Subcutaneous adipose tissue (tissue), 4 donors: ENCODE measurements around the gene LBH. TPM values are rescaled to one million over a fixed set of nuclear protein-coding genes. Genes with fewer than 3 reads are reported as not detected.

ENCODE experiments used
- total RNA-seq, 4 donors: library from RNA; depleted of rRNA; stranded (reverse); fragments of >200 nt; gene quantifications; one replicate each; pipeline ENCODE4 v1.1.0, GENCODE V29; 2016
- TF ChIP-seq, protein P1 (sequence below): fragments of 450-650 bp; IDR thresholded peaks from one replicate; pipeline ENCODE4 v1.5.1; 2016; ENCODE audit warnings: low read depth, mild to moderate bottlenecking, control low read depth, antibody characterized with exemption, moderate library complexity

LBH gene
- total RNA-seq, 4 donors from 2014 or later, result 11.7 to 16.3 (median 12.5) TPM

- TF ChIP-seq, protein P1, sequence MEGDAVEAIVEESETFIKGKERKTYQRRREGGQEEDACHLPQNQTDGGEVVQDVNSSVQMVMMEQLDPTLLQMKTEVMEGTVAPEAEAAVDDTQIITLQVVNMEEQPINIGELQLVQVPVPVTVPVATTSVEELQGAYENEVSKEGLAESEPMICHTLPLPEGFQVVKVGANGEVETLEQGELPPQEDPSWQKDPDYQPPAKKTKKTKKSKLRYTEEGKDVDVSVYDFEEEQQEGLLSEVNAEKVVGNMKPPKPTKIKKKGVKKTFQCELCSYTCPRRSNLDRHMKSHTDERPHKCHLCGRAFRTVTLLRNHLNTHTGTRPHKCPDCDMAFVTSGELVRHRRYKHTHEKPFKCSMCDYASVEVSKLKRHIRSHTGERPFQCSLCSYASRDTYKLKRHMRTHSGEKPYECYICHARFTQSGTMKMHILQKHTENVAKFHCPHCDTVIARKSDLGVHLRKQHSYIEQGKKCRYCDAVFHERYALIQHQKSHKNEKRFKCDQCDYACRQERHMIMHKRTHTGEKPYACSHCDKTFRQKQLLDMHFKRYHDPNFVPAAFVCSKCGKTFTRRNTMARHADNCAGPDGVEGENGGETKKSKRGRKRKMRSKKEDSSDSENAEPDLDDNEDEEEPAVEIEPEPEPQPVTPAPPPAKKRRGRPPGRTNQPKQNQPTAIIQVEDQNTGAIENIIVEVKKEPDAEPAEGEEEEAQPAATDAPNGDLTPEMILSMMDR, result no peak
Measured at GRCh38 chr2:30273574-30273929, 42.2 kb downstream of the LBH start.

- TF ChIP-seq, protein P1, result no peak
Measured at GRCh38 chr2:30275256-30275655, 43.9 kb downstream of the LBH start.

- TF ChIP-seq, protein P1, result no peak
Measured at GRCh38 chr2:30276455-30276911, 45.1 kb downstream of the LBH start.

- TF ChIP-seq, protein P1, result no peak
Measured at GRCh38 chr2:30277582-30277981, 46.2 kb downstream of the LBH start.

DNA sequence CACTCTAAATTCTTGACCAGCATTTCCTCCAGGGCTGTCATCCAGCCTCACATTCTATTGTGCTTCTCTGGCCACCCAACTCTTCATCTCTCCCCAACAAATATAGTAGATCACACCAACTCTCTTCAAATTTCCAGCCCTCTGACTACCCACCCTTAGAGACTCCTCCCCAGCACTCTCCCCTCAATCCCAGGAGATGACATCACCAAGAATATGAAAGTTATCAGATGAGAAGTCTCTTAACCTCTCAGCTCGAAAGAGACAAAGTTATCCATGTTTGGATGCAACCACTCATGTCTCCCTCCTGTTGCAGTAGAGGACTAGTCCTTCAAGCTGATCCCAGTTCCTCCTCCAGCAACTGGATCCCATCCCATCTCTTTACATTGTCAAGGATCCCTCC is 47.1 kb downstream of the LBH start:
- TF ChIP-seq, protein P1, result no peak

DNA sequence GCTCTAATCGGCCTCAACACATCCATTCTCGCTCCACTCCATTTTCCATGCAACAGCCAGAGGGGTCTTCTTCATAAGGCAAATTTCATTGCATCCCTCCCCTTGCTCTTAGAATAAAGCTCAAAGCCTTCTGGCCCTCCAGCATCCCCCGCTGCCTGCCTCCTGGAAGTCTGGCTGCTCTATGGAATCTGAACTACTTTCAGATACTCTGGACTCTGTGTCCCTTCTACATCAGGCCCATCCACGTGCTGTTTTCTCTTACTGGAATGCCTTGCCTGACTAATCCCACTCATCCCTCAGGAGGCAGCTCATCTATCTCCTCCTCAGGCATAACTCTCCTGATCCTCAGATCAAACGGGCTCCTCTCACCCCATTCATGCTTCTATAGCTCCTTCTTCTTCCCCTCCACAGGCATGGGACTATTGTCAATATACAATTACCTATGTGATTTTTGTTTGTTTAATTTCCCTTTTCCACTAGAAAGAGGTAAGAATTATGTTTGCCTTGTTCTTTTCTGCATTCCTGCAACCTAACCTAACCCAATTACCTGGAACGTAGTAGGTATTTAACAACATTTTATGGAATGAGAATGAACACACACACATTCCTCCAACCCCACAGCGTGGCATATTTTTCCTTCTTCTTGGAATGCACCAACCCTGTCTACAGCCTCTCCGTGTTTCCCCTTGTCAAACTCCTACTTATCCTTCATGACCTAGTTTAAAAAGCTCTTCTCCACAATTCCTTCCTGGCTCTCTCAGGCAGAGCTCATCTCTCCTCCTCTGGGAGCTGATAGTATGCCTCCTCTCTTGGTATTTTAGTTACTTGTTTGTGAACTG is 49.5 kb downstream of the LBH start:
- TF ChIP-seq, protein P1, result no peak

GRCh38 chr2:30282081-30282480 is 50.7 kb downstream of the LBH start:
- TF ChIP-seq, protein P1, result no peak
